HG02642 (cell line): ENCODE results near the gene WDR12.
"Not testable (repeated sequence)": the region's sequence is repeated elsewhere in the genome, so short reads cannot be mapped to it uniquely, and the experiment has no call there.

Experiments used
- ATAC-seq: cut with Tn5 transposase; IDR thresholded peaks from one replicate; pipeline ENCODE4 v1.9.1; 2021; ENCODE audit warnings: mild to moderate bottlenecking; ENCODE audit not compliant: unreplicated experiment, poor library complexity

The WDR12 gene

GRCh38 chr2:202911512-202912341, at the start of gene WDR12, which contains the start of gene CARF:
WDR12 (minus strand) TSS chr2:202911673; CDS start chr2:202911476, 197 bp downstream.
CARF (plus strand) TSS chr2:202912275; CDS start chr2:202941903, 29,628 bp downstream.
- peak; percentile 84 for ATAC-seq

- ATAC-seq, result no peak
These were observed 49.1 kb upstream of the WDR12 start for GRCh38 chr2:202960524-202960923.

DNA sequence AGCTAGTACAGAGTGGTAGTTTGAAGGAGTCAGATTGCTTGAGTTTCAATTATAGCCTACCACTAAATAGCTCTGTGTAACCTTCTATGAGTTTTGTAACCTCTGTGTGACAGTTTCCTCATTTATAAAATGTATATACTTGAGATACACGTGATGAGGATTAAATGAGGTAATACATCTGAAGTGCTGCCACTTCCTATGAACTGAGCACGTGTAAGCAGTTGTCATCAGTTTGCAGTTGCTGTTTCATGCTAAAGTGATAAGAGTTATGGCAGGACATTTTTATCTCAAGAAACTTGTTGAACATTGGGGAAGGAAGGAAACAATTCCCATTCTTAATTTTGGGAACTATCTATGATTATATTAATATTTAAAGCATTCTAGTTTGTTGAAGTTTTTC, 39.1 kb upstream of the WDR12 start:
- ATAC-seq, result no peak

GRCh38 chr2:202949333-202949732, 37.9 kb upstream of the WDR12 start:
- ATAC-seq, result not testable (repeated sequence)

- ATAC-seq, result no peak
These were observed 34.0 kb upstream of the WDR12 start for GRCh38 chr2:202945497-202945896.

DNA sequence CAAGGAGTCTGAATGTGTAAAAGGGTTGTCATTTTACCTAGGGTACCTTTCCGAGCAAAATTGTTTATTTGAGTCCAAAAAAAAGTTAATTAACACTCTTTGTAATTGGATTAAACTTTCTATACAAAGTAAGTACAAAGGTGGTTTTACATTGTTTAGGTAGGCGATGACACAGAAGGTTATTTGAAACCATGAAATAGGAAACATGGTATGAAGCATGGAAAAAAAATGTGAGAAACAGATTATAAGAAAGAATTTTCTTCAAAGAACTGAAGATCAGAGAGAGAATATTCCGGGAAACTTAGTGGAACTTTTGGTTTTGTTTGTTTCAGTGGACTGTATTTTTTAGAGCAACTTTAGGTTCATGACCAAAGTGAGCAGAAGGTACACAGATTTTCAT, 33.3 kb upstream of the WDR12 start:
- ATAC-seq, result no peak

DNA sequence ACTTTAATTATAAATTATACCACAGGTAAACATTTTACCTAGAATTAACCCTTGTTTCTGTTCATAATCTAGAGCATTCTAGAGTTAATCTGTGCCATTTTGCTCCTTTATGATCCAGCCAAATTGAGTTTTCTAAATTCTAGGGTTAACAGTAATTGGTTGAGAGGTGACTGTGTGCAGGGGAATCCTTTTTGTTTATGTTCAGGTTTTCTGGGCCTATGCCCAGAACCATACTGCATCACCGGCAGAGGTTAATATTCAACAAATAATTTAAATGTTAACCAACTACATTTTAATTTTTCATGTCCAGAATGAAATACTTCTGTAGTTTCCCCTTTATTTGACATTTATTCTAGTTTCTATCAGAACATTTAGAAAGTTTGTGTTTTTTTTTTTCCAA, 32.9 kb upstream of the WDR12 start:
- no peak for ATAC-seq

DNA sequence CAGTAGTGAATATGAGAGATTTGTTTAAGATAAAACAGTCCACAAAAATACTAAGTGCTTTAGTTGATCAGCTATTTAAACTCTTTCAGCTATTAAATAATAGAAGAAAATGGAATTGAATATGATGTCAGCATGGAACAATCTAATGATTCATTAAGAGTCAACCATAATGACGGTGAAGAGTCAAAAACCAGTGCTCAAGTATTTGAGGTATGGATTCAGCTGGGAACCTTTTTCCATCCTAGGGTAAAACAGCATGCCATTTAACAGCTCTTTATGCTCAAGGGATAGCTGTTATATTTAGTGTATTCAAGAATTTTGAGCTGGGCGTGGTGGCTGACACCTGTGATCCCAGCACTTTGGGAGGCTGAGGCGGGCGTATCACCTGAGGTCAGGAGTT, 30.3 kb upstream of the WDR12 start:
- no peak for ATAC-seq

- no peak for ATAC-seq
These were observed 27.5 kb upstream of the WDR12 start for GRCh38 chr2:202938960-202939359.

GRCh38 chr2:202934456-202934855, 23.0 kb upstream of the WDR12 start:
- ATAC-seq, result no peak

DNA sequence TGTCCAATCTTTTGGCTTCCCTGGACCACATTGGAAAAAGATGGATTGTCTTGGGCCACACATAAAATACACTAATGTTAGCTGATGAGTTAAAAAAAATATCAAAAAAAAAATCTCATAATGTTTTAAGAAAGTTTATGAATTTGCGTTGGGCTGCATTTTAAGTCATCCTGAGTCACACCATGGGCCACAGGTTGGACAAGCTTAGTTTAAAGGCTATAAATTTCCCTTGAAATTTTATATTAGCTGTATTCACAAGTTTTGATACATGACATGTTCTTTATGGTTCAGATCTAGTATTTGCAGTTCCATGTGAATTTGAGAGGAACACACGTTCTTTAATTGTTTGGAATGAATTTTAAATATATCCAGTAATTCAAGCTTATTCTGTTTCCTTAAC, 22.5 kb upstream of the WDR12 start:
- no peak for ATAC-seq

DNA sequence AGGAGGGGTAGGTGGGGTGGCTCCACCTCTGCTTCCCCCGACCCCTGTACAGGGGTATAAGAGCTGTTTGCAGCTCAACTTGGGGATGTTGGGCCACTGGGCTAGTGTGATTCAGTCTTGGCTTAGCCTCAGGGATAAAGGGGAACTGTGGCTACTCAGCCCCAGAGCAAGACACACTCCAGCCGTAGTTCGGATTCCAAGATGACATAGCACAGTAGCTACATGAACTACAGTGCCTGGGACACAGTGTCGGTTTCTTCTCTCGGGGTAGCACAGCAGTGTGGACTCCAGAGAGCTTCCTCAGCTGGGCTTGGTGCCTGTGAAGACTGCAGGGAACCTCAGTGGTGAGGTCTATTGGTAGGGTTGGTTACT, 21.7 kb upstream of the WDR12 start:
- ATAC-seq, result no peak

- ATAC-seq, result no peak
These were observed 21.1 kb upstream of the WDR12 start for GRCh38 chr2:202932425-202933138.

GRCh38 chr2:202918860-202919259, 7.4 kb upstream of the WDR12 start:
- no peak for ATAC-seq

DNA sequence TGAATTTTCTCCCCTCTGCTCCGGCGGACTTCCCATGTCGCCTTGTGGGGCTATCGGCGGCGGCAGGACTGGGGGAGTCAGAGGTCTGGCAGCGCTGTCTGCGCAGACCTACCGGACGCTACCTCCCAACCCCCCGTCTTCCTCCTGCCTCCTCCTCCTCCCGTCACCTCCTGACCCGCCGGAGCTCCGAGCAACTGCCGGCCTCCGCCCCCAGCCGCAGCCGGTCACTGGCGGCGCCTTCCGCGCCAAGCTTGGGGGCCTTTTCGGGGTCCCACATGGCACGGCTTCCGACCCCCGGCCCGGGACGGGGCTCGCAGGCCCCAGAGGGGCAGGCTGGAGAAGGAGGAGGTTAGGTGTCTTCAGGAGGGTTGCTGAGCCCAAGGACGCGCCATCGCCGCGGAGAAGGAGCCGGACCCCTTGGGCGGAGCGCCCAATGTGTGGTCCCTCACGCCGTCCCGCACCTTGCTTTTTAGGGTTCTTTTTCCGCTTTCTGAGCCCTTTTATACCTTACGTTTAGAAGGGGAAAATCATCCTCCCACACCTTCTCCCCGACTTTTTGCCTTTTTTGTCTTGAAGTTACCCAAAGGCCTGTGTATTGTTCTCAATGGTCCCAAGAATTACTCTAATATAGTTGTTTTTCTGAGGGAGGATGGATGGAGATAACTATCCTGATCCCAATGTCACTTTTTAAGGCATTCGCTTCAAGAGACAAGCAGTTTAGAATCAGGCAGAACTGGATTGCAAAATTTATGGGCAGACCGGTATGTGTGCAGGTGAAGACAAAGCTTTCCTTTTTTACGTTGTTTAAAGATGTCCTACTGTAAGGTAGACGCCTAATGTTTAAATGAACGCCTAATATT, 1.1 kb upstream of the WDR12 start:
- peak; percentile 69 for ATAC-seq

GRCh38 chr2:202911203-202911511, 316 bp downstream of the WDR12 start:
- peak; percentile 13 for ATAC-seq

GRCh38 chr2:202910698-202911097, 775 bp downstream of the WDR12 start:
- no peak for ATAC-seq

DNA sequence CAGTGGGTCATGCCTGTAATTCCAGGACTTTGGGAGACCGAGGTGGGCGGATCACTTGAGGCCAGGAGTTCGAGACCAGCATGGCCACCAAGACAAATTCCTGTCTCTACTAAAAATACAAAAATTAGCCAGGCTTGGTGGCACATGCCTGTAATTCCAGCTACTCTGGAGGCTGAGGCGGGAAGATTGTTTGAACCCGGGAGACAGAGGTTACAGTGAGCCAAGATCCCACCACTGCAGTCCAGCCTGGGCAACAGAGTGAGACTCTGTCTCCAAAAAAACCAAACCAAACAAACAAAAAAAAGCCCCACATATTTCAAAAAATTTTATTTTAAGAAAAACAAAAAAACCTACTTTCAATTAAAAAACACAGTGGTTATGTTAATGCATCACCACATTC, 1.2 kb downstream of the WDR12 start:
- not testable (repeated sequence) for ATAC-seq

DNA sequence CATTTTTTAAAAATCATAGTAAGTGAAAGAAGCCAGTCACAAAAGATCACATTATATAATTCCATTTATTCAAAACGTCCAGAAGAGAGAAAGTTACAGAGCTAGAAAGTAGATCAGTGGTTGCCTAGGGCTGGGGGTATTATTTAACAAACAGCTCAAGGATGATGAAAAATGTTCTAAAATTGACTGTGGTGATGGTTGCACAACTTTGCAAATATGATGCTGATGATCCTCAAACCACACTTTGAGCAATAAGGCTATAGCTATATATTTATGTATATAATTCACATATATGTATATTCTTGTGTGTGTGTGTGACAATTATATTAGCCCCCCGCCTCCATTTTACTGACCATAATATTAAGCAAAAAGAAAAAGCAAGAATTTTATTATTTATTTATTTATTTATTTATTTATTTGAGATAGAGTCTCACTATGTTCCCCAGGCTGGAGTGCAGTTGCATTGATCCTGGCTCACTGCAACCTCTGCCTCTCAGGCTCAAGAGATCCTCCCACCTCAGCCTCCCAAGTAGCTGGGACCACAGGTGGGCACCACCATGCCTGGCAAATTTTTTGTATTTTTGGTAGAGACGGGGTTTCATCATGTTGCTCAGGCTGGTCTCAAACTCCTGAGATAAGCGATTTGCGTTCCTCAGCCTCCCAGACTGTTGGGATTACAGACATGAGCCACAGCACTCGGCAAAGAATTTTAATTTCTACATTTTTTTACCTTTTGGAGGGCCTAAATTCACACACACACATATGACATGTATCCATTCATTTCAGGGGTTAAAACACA, 1.9 kb downstream of the WDR12 start:
- ATAC-seq, result no peak

DNA sequence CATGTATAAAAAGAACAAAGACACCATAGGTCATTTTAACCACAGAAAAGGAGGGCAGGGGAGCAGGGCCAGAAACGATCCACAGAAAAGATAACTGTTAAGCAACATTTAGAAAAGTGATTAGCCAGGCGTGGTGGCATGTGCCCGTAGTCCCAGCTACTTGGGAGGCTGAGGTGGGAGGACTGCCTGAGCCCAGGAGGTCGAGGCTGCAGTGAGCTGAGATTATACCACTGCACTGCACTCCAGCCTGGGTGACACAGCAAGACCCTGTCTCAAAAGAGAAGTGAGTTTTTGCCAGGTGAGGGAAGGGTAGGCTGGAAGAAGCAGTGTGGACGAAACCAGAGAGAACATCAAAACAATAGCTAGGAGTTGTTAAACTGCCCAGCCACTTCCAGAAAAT, 3.3 kb downstream of the WDR12 start:
- ATAC-seq, result no peak
